Cortex of kidney (tissue), 1 donor: ENCODE data around the gene PBRM1.

ENCODE experiments used
- DNase-seq: peaks from one replicate; lab custom pipeline; 2025; lab: John Stamatoyannopoulos, UW

The PBRM1 gene

GRCh38 chr3:52574056-52574965, 111.4 kb downstream of the PBRM1 start:
- no peak for DNase-seq

GRCh38 chr3:52572221-52572620, 113.5 kb downstream of the PBRM1 start:
- no peak for DNase-seq

GRCh38 chr3:52570076-52570475, 115.6 kb downstream of the PBRM1 start:
- DNase-seq, result no peak

- DNase-seq, result no peak
Measured at GRCh38 chr3:52568069-52568468, 117.6 kb downstream of the PBRM1 start.

- no peak for DNase-seq
Measured at GRCh38 chr3:52563984-52564383, 121.7 kb downstream of the PBRM1 start.

- DNase-seq, result no peak
Measured at GRCh38 chr3:52561028-52561747, 124.5 kb downstream of the PBRM1 start.

GRCh38 chr3:52558436-52558835, 127.3 kb downstream of the PBRM1 start:
- DNase-seq, result no peak

GRCh38 chr3:52557011-52557960, 128.4 kb downstream of the PBRM1 start:
- no peak for DNase-seq

- no peak for DNase-seq
Measured at GRCh38 chr3:52555056-52555455, 130.7 kb downstream of the PBRM1 start.

- no peak for DNase-seq
Measured at GRCh38 chr3:52554026-52554755, 131.5 kb downstream of the PBRM1 start.

- DNase-seq, result no peak
Measured at GRCh38 chr3:52552089-52552488, 133.6 kb downstream of the PBRM1 start.

- no peak for DNase-seq
Measured at GRCh38 chr3:52551118-52551517, 134.6 kb downstream of the PBRM1 start.

- DNase-seq, result no peak
Measured at GRCh38 chr3:52547143-52547542, 138.6 kb downstream of the PBRM1 start.

GRCh38 chr3:52546111-52546901, 139.4 kb downstream of the PBRM1 start:
- no peak for DNase-seq

- no peak for DNase-seq
Measured at GRCh38 chr3:52544937-52545336, 140.8 kb downstream of the PBRM1 start.

- DNase-seq, result no peak
Measured at GRCh38 chr3:52541050-52541449, 144.7 kb downstream of the PBRM1 start.

GRCh38 chr3:52539010-52539653, 146.6 kb downstream of the PBRM1 start:
- no peak for DNase-seq

GRCh38 chr3:52537726-52538421, 147.8 kb downstream of the PBRM1 start:
- no peak for DNase-seq

- no peak for DNase-seq
Measured at GRCh38 chr3:52537165-52537620, 148.5 kb downstream of the PBRM1 start.
